ENCODE data around the gene AEN. TPM values are rescaled to one million over a fixed set of nuclear protein-coding genes. Genes with fewer than 3 reads are reported as not detected.

The AEN gene
- total and polyA plus RNA-seq, 2 of the 8 experiments (the other 6 are each of a cell fraction or from before 2014, with no cell fraction given), result 112 to 122 TPM

DNA sequence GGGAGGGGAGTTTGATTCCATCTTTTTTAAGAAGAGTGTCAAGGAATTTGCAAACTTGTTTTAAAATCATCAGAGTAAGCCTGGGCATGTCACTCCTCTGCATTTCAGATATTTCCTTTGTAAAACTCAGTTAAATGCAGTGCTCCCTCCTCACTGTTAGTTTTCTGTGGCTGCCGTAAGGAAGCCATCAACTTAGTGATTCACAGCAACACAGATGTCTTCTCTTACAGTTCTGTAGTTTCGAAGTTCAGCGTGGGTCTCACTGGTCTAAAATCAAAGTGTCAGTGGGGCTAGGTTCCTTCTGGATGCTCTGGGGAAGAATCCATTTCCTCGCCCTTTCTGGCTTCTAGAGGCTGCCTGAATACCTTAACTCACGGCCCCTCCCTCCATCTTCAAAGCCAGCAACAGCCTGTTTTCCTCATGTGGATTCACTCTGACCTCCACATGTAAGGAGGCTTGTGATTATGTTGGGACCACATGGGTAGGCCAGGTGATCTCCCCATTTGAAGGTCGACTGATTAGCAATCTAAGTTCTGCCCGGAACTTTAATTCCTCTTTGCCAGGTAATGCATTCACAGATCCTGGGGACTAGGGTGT is 30.1 kb downstream of the AEN start:
- H3K14ac ChIP-seq (ENCODE audit: insufficient read length), result no peak overlapping the region
- no peak overlapping the region for H3K4ac ChIP-seq (replicated peaks; ENCODE audit: insufficient read length, low read depth, low read length)
- no peak overlapping the region for H4K8ac ChIP-seq (ENCODE audit: extremely low read depth, insufficient read depth, low read length)
- FAIRE-seq, result peak; percentile 19
- ChIA-PET CTCF (ENCODE audit: partially characterized antibody) (interaction anchor here (1.4 to 5.1 kb wide), 2 partner anchors 13 to 176 kb away, joined by 3 to 28 read pairs; no protein-coding TSS in a partner anchor), POLR2A (ENCODE audit: partially characterized antibody) (interaction anchor here (3.5 kb wide), 1 partner anchor 13 kb away, joined by 10 read pairs; the partner anchor contains the start of gene ISG20)
- no peak overlapping the region for H3K27ac ChIP-seq (ENCODE audit: low read depth, low read length)
- no peak overlapping the region for H2AK5ac ChIP-seq (ENCODE audit: low read depth, low read length)
- no peak overlapping the region for H3K18ac ChIP-seq (ENCODE audit: extremely low read depth, low read length)
- no peak overlapping the region for H2BK120ac ChIP-seq (replicated peaks; ENCODE audit: low read depth, low read length)
- peaks cover 0 to 19% (median 10%) of the 10 kb centered on the region in 4 experiments; a peak in 6 of 7 replicates for H3K4me1 ChIP-seq (replicated peaks in 1 of 4; ENCODE audit: control insufficient read depth in 3 of 4, insufficient read depth in 4 of 4, low read length in 3 of 4)
- no peak overlapping the region for H2BK20ac ChIP-seq (ENCODE audit: low read length)
- H2BK15ac ChIP-seq (ENCODE audit: low read length), result no peak overlapping the region
- H3K79me1 ChIP-seq (ENCODE audit: low read depth, low read length), result no peaks in the 10 kb centered on the region
- no peak overlapping the region for H3K56ac ChIP-seq (replicated peaks; ENCODE audit: insufficient read length, low read depth, low read length)
- no peak overlapping the region for H2AFZ ChIP-seq (ENCODE audit: low read length)
- WGBS, 2 experiments (ENCODE audit: extremely low coverage in 1 of 2, insufficient coverage in 1 of 2, insufficient read length in 1 of 2, insufficient replicate concordance in 2 of 2, low coverage in 1 of 2, low lambda C conversion rate in 2 of 2, missing lambda C conversion rate in 1 of 2), result 80% methylated on average over 7 of the region's 7 CpGs; no CpG with 5 or more reads in 1 of the 2 experiments
- TF ChIP-seq, protein P1, sequence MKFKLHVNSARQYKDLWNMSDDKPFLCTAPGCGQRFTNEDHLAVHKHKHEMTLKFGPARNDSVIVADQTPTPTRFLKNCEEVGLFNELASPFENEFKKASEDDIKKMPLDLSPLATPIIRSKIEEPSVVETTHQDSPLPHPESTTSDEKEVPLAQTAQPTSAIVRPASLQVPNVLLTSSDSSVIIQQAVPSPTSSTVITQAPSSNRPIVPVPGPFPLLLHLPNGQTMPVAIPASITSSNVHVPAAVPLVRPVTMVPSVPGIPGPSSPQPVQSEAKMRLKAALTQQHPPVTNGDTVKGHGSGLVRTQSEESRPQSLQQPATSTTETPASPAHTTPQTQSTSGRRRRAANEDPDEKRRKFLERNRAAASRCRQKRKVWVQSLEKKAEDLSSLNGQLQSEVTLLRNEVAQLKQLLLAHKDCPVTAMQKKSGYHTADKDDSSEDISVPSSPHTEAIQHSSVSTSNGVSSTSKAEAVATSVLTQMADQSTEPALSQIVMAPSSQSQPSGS (IDR thresholded peaks at IDR 0.05; ENCODE audit: low read length), result no peak
- TF ChIP-seq, protein P2, sequence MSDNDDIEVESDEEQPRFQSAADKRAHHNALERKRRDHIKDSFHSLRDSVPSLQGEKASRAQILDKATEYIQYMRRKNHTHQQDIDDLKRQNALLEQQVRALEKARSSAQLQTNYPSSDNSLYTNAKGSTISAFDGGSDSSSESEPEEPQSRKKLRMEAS (IDR thresholded peaks at IDR 0.05), result peak; percentile 43; the same call in 1 of the 2 replicates
- H3K4me3 ChIP-seq (ENCODE audit: extremely low read depth in 1 of 4, insufficient read depth in 2 of 4, low read depth in 3 of 4, low read length in 4 of 4), result no peak overlapping the region
- H3K9ac ChIP-seq (replicated peaks in 1 of 4; ENCODE audit: extremely low read depth in 1 of 4, low read depth in 3 of 4, low read length in 3 of 4), result no peak overlapping the region
- H2BK5ac ChIP-seq (ENCODE audit: low read depth, low read length), result peak overlapping the region; percentile 52; the same call in 1 of the 2 replicates
- no peaks in the 10 kb centered on the region for H3K79me2 ChIP-seq (ENCODE audit: control insufficient read depth in 1 of 2, insufficient read depth in 2 of 2, low read length in 2 of 2)
- no peak overlapping the region for H4K5ac ChIP-seq (ENCODE audit: insufficient read length, low read depth, low read length)
- H4K20me1 ChIP-seq (replicated peaks in 1 of 2; ENCODE audit: control insufficient read depth in 1 of 2, insufficient read depth in 2 of 2, low read length in 2 of 2), result no peaks in the 10 kb centered on the region
- H3K23me2 ChIP-seq (ENCODE audit: low read depth, low read length), result no peaks in the 10 kb centered on the region
- no peak overlapping the region for H3K4me2 ChIP-seq (ENCODE audit: insufficient read depth in 1 of 2, low read depth in 2 of 2, low read length in 2 of 2)
- no peaks in the 10 kb centered on the region for H3K9me3 ChIP-seq (ENCODE audit: insufficient read depth in 2 of 2, low read depth in 1 of 2, low read length in 1 of 2)
- no peaks in the 10 kb centered on the region for H3K36me3 ChIP-seq (ENCODE audit: control insufficient read depth in 2 of 4, insufficient read depth in 4 of 4, low read length in 3 of 4)
- no peak overlapping the region for H2BK12ac ChIP-seq (ENCODE audit: low read depth, low read length)
- no peaks in the 10 kb centered on the region for H3K27me3 ChIP-seq (replicated peaks in 1 of 4; ENCODE audit: control insufficient read depth in 3 of 4, extremely low read depth in 1 of 4, insufficient read depth in 3 of 4, low read length in 3 of 4)
- no peak overlapping the region for H3K23ac ChIP-seq (ENCODE audit: insufficient read length)
- no peak overlapping the region for H4K91ac ChIP-seq (replicated peaks; ENCODE audit: insufficient read length, low read length)
- DNase-seq (ENCODE audit: low read depth in 1 of 2, low spot score in 2 of 2), result peak in 1 of 2 experiments; percentile 33
